ENCODE results near the gene BIN1. TPM values are rescaled to one million over a fixed set of nuclear protein-coding genes. Genes with fewer than 3 reads are reported as not detected.
A peak's percentile ranks its signal among the peaks of the same experiment; 100 is the strongest.

Gene BIN1
- total RNA-seq (2021) (38.9 to 42.5 TPM (median 41.6 TPM) in 3 replicates), Bru-seq, nascent RNA (percentile 43 among the genes with signal in this experiment)
- long read RNA-seq, experiment 1, full-length matches to known transcripts, result 49 of 128 reads
- long read RNA-seq, experiment 1, partial matches to known transcripts, result 14 of 128 reads
- long read RNA-seq, experiment 1, other reads (novel, unspliced or antisense), result 65 of 128 reads
- long read RNA-seq, experiment 2, full-length matches to known transcripts, result 13 of 55 reads
- long read RNA-seq, experiment 2, partial matches to known transcripts, result 14 of 55 reads
- long read RNA-seq, experiment 2, other reads (novel, unspliced or antisense), result 28 of 55 reads
- long read RNA-seq, experiment 3, partial matches to known transcripts, result 5 of 6 reads
- long read RNA-seq, experiment 3, other reads (novel, unspliced or antisense), result 1 of 6 reads

DNA sequence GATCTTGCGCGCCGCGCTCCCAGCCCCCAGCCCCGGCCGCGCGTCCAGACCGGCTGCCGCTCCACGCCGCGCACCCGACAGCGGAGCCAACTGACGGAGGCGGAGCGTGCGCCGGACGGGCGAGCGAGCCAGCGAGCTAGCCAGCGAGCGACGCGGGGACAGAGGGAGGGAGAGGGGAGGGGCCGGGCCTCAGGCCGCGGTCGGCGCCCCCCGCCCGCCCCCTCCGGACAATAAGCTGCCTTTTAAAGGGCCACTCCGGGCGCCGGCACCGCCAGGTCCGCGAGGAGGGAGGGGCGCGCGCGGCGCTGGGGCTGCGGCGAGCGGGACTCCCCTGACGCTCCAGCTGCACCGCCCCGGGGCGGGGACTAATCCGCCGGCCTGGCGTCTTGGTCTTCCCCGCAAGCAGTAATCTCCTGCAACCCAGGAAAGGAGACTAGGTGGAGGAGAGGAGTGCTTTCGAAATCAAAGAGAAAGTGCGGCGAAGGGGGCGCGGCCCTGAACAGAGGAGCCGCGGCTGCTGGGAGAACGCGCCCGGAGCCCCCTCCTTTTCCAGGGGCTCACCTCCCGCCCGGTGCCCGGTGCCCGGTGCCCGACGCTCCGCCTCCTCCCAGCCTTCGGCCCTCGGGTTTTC is at the start of gene BIN1:
Gene BIN1, minus strand, starts transcription at position 164 of the 631 bp plus-strand sequence. CDS start 211 bp downstream, outside the sequence.
- CTCF ChIA-PET, result interaction anchor here (0.6 to 4.2 kb wide), 16 partner anchors 11 to 647 kb away, joined by 3 to 33 read pairs (median 4); no protein-coding TSS in a partner anchor
- DNase-seq (ENCODE audit: low spot score) (peak; percentile 91), ATAC-seq (peak; percentile 80)
- H3K9me3 Mint-ChIP-seq, result no peaks in the 10 kb centered on the region
- POLR2A ChIA-PET, result interaction anchor here (0.6 to 2.3 kb wide), 7 partner anchors 12 to 288 kb away, joined by 3 to 9 read pairs (median 3); no protein-coding TSS in a partner anchor
- peaks cover 26% of the 10 kb centered on the region for H3K4me1 Mint-ChIP-seq
- peaks cover 3% of the 10 kb centered on the region; the same call in 1 of the 2 replicates for H3K27me3 Mint-ChIP-seq (ENCODE audit: low read depth)
- H3K4me3 Mint-ChIP-seq, result peak within 1 kb of the TSS; percentile 86
- peak within 1 kb of the TSS; percentile 49 for H3K27ac Mint-ChIP-seq
- H3K36me3 Mint-ChIP-seq, result no peaks in the 10 kb centered on the region
- TF ChIP-seq SOX15 (CRISPR knock-in tag; IDR thresholded peaks at IDR 0.05), result no peak
- TF ChIP-seq, protein P1, sequence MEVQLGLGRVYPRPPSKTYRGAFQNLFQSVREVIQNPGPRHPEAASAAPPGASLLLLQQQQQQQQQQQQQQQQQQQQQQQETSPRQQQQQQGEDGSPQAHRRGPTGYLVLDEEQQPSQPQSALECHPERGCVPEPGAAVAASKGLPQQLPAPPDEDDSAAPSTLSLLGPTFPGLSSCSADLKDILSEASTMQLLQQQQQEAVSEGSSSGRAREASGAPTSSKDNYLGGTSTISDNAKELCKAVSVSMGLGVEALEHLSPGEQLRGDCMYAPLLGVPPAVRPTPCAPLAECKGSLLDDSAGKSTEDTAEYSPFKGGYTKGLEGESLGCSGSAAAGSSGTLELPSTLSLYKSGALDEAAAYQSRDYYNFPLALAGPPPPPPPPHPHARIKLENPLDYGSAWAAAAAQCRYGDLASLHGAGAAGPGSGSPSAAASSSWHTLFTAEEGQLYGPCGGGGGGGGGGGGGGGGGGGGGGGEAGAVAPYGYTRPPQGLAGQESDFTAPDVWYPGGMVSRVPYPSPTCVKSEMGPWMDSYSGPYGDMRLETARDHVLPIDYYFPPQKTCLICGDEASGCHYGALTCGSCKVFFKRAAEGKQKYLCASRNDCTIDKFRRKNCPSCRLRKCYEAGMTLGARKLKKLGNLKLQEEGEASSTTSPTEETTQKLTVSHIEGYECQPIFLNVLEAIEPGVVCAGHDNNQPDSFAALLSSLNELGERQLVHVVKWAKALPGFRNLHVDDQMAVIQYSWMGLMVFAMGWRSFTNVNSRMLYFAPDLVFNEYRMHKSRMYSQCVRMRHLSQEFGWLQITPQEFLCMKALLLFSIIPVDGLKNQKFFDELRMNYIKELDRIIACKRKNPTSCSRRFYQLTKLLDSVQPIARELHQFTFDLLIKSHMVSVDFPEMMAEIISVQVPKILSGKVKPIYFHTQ (CRISPR knock-in tag; IDR thresholded peaks at IDR 0.05), result no peak
- no peak for TF ChIP-seq NR1H2 (CRISPR knock-in tag; IDR thresholded peaks at IDR 0.05)
- TF ChIP-seq ATF6 (CRISPR knock-in tag; IDR thresholded peaks at IDR 0.05), result no peak
- TF ChIP-seq, protein P2, sequence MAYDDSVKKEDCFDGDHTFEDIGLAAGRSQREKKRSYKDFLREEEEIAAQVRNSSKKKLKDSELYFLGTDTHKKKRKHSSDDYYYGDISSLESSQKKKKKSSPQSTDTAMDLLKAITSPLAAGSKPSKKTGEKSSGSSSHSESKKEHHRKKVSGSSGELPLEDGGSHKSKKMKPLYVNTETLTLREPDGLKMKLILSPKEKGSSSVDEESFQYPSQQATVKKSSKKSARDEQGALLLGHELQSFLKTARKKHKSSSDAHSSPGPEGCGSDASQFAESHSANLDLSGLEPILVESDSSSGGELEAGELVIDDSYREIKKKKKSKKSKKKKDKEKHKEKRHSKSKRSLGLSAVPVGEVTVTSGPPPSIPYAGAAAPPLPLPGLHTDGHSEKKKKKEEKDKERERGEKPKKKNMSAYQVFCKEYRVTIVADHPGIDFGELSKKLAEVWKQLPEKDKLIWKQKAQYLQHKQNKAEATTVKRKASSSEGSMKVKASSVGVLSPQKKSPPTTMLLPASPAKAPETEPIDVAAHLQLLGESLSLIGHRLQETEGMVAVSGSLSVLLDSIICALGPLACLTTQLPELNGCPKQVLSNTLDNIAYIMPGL (CRISPR knock-in tag; IDR thresholded peaks at IDR 0.05), result no peak
- no peak for TF ChIP-seq ESRRA (CRISPR knock-in tag; IDR thresholded peaks at IDR 0.05; ENCODE audit: borderline replicate concordance)
- TF ChIP-seq, protein P3, sequence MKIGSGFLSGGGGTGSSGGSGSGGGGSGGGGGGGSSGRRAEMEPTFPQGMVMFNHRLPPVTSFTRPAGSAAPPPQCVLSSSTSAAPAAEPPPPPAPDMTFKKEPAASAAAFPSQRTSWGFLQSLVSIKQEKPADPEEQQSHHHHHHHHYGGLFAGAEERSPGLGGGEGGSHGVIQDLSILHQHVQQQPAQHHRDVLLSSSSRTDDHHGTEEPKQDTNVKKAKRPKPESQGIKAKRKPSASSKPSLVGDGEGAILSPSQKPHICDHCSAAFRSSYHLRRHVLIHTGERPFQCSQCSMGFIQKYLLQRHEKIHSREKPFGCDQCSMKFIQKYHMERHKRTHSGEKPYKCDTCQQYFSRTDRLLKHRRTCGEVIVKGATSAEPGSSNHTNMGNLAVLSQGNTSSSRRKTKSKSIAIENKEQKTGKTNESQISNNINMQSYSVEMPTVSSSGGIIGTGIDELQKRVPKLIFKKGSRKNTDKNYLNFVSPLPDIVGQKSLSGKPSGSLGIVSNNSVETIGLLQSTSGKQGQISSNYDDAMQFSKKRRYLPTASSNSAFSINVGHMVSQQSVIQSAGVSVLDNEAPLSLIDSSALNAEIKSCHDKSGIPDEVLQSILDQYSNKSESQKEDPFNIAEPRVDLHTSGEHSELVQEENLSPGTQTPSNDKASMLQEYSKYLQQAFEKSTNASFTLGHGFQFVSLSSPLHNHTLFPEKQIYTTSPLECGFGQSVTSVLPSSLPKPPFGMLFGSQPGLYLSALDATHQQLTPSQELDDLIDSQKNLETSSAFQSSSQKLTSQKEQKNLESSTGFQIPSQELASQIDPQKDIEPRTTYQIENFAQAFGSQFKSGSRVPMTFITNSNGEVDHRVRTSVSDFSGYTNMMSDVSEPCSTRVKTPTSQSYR (CRISPR knock-in tag; IDR thresholded peaks at IDR 0.05), result no peak
- peak; percentile 55 for TF ChIP-seq SP1 (CRISPR knock-in tag; conservative IDR thresholded peaks at IDR 0.05)
- TF ChIP-seq ATF1 (CRISPR knock-in tag; IDR thresholded peaks at IDR 0.05), result peak; percentile 73; the same call in 1 of the 2 replicates
- TF ChIP-seq, protein P4, sequence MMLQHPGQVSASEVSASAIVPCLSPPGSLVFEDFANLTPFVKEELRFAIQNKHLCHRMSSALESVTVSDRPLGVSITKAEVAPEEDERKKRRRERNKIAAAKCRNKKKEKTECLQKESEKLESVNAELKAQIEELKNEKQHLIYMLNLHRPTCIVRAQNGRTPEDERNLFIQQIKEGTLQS (CRISPR knock-in tag; conservative IDR thresholded peaks at IDR 0.05), result no peak
- TF ChIP-seq FOXJ3 (CRISPR knock-in tag; IDR thresholded peaks at IDR 0.05; ENCODE audit: borderline replicate concordance), result no peak
- peak; percentile 23; the same call in 1 of the 2 replicates for TF ChIP-seq CBFB (CRISPR knock-in tag; IDR thresholded peaks at IDR 0.05; ENCODE audit: low read depth)
- no peak for TF ChIP-seq EMX1 (CRISPR knock-in tag; IDR thresholded peaks at IDR 0.05)
- TF ChIP-seq, protein P5, sequence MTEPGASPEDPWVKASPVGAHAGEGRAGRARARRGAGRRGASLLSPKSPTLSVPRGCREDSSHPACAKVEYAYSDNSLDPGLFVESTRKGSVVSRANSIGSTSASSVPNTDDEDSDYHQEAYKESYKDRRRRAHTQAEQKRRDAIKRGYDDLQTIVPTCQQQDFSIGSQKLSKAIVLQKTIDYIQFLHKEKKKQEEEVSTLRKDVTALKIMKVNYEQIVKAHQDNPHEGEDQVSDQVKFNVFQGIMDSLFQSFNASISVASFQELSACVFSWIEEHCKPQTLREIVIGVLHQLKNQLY (CRISPR knock-in tag; IDR thresholded peaks at IDR 0.05), result no peak
- TF ChIP-seq, protein P6, sequence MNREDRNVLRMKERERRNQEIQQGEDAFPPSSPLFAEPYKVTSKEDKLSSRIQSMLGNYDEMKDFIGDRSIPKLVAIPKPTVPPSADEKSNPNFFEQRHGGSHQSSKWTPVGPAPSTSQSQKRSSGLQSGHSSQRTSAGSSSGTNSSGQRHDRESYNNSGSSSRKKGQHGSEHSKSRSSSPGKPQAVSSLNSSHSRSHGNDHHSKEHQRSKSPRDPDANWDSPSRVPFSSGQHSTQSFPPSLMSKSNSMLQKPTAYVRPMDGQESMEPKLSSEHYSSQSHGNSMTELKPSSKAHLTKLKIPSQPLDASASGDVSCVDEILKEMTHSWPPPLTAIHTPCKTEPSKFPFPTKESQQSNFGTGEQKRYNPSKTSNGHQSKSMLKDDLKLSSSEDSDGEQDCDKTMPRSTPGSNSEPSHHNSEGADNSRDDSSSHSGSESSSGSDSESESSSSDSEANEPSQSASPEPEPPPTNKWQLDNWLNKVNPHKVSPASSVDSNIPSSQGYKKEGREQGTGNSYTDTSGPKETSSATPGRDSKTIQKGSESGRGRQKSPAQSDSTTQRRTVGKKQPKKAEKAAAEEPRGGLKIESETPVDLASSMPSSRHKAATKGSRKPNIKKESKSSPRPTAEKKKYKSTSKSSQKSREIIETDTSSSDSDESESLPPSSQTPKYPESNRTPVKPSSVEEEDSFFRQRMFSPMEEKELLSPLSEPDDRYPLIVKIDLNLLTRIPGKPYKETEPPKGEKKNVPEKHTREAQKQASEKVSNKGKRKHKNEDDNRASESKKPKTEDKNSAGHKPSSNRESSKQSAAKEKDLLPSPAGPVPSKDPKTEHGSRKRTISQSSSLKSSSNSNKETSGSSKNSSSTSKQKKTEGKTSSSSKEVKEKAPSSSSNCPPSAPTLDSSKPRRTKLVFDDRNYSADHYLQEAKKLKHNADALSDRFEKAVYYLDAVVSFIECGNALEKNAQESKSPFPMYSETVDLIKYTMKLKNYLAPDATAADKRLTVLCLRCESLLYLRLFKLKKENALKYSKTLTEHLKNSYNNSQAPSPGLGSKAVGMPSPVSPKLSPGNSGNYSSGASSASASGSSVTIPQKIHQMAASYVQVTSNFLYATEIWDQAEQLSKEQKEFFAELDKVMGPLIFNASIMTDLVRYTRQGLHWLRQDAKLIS (CRISPR knock-in tag; IDR thresholded peaks at IDR 0.05; ENCODE audit: borderline replicate concordance), result no peak
- TF ChIP-seq, protein P7, sequence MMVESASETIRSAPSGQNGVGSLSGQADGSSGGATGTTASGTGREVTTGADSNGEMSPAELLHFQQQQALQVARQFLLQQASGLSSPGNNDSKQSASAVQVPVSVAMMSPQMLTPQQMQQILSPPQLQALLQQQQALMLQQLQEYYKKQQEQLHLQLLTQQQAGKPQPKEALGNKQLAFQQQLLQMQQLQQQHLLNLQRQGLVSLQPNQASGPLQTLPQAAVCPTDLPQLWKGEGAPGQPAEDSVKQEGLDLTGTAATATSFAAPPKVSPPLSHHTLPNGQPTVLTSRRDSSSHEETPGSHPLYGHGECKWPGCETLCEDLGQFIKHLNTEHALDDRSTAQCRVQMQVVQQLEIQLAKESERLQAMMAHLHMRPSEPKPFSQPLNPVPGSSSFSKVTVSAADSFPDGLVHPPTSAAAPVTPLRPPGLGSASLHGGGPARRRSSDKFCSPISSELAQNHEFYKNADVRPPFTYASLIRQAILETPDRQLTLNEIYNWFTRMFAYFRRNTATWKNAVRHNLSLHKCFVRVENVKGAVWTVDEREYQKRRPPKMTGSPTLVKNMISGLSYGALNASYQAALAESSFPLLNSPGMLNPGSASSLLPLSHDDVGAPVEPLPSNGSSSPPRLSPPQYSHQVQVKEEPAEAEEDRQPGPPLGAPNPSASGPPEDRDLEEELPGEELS (CRISPR knock-in tag; IDR thresholded peaks at IDR 0.05), result peak; percentile 47; the same call in 1 of the 2 replicates
- no peak for TF ChIP-seq CREB1 (CRISPR knock-in tag; IDR thresholded peaks at IDR 0.05)
- no peak for TF ChIP-seq ZNF121 (CRISPR knock-in tag; IDR thresholded peaks at IDR 0.05)
